Ishikawa (cell line): Measurements from ENCODE around the gene SLC41A1.

Experiments
- CEBPB ChIP-seq: IDR thresholded peaks from 2 replicates; pipeline ENCODE4 v1.6.1; 2012
- CREB1 ChIP-seq: IDR thresholded peaks from 2 replicates; pipeline ENCODE4 v1.6.1; 2012; ENCODE audit warnings: low read depth
- EGR1 ChIP-seq: IDR thresholded peaks from 2 replicates; pipeline ENCODE4 v1.6.1; 2012
- EP300 ChIP-seq: IDR thresholded peaks from 2 replicates; pipeline ENCODE4 v1.6.1; 2012; ENCODE audit warnings: borderline replicate concordance
- FOXM1 ChIP-seq: IDR thresholded peaks from 2 replicates; pipeline ENCODE4 v1.6.1; 2012; ENCODE audit warnings: low read depth, borderline replicate concordance
- MAX ChIP-seq: IDR thresholded peaks from 2 replicates; pipeline ENCODE4 v1.6.1; 2012
- NFIC ChIP-seq: IDR thresholded peaks from 2 replicates; pipeline ENCODE4 v1.6.1; 2012
- RAD21 ChIP-seq: IDR thresholded peaks from 2 replicates; pipeline ENCODE4 v1.6.1; 2012; ENCODE audit warnings: low read depth
- REST ChIP-seq: IDR thresholded peaks from 2 replicates; pipeline ENCODE4 v1.6.1; 2012; ENCODE audit warnings: low read depth, mild to moderate bottlenecking
- TAF1 ChIP-seq: IDR thresholded peaks from 2 replicates; pipeline ENCODE4 v1.6.1; 2012; ENCODE audit warnings: low read depth, mild to moderate bottlenecking
- TCF12 ChIP-seq: IDR thresholded peaks from 2 replicates; pipeline ENCODE4 v1.6.1; 2012; ENCODE audit warnings: low read depth
- TEAD4 ChIP-seq: IDR thresholded peaks from 2 replicates; pipeline ENCODE4 v1.6.1; 2012
- USF1 ChIP-seq: IDR thresholded peaks from 2 replicates; pipeline ENCODE4 v1.6.1; 2012
- YY1 ChIP-seq: IDR thresholded peaks from 2 replicates; pipeline ENCODE4 v1.6.1; 2012; ENCODE audit warnings: low read depth
- ZBTB7A ChIP-seq: IDR thresholded peaks from 2 replicates; pipeline ENCODE4 v1.6.1; 2012; ENCODE audit warnings: low read depth

The SLC41A1 gene

DNA sequence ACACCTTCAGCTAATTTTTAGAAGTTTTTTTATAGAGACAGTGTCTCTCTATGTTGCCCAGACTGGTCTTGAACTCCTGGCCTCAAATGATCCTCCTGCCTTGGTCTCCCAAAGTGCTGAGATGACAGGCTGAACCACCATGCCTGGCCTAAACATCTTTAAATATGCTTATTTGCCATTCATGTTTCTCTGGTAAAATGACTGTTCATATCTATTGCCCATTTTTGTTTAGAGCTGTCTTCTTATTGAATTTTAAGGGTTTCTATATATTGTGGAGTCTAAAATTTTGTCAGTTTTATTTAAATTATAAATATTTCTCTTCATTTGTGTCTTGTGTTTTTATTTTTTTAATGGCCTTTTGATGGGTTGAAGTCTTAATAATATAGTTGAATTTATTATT is 40.0 kb upstream of the SLC41A1 start:
- no peak for TF ChIP-seq TCF12

GRCh38 chr1:205851993-205852392 is 39.0 kb upstream of the SLC41A1 start:
- no peak for TF ChIP-seq CEBPB
- TF ChIP-seq YY1: no peak
- no peak for TF ChIP-seq REST
- no peak for TF ChIP-seq USF1
- no peak for TF ChIP-seq EGR1
- no peak for TF ChIP-seq TCF12
- no peak for TF ChIP-seq EP300
- TF ChIP-seq ZBTB7A: no peak
- no peak for TF ChIP-seq NFIC
- TF ChIP-seq CREB1: no peak
- TF ChIP-seq TAF1: no peak
- no peak for TF ChIP-seq TEAD4
- no peak for TF ChIP-seq MAX
- no peak for TF ChIP-seq RAD21
- TF ChIP-seq FOXM1: no peak

- TF ChIP-seq EGR1 (no peak), MAX (no peak), ZBTB7A (no peak), TAF1 (no peak), USF1 (no peak), RAD21 (no peak), REST (no peak), EP300 (no peak), NFIC (no peak), TCF12 (no peak), CEBPB (no peak), TEAD4 (no peak), FOXM1 (no peak), CREB1 (no peak), YY1 (no peak)
These were observed 36.8 kb upstream of the SLC41A1 start, which contains the start of gene PM20D1 for GRCh38 chr1:205849619-205850355. Gene PM20D1 (minus strand): TSS chr1:205850132. CDS start chr1:205850072, 60 bp downstream.

- TF ChIP-seq EP300 (no peak), YY1 (no peak), NFIC (no peak), TEAD4 (no peak), REST (no peak), CREB1 (no peak), CEBPB (no peak), TAF1 (no peak), TCF12 (no peak), RAD21 (no peak), USF1 (no peak), EGR1 (no peak), ZBTB7A (no peak), MAX (no peak), FOXM1 (no peak)
These were observed 30.2 kb upstream of the SLC41A1 start for GRCh38 chr1:205843036-205843859.
